Motor neuron (in vitro differentiated cells): ENCODE measurements around the gene BTBD1. TPM values are rescaled to one million over a fixed set of nuclear protein-coding genes. Genes with fewer than 3 reads are reported as not detected.

Experiments
- ATAC-seq, 8 experiments: fragments of 200-7000 bp; cut with Tn5 transposase; replicated peaks in 6 of 8; 2 replicates each; pipeline ENCODE4 v1.8.0; 2021; ENCODE audit warnings: mild to moderate bottlenecking in 8 of 8, moderate library complexity in 8 of 8
- H3K27ac ChIP-seq, 2 donors: fragments of 250-450 bp; sonication (Bioruptor Pico); 2 replicates each; pipeline ENCODE4 v1.9.0; 2021; ENCODE audit warnings: antibody characterized with exemption in 2 of 2, mild to moderate bottlenecking in 2 of 2, moderate library complexity in 1 of 2
- H3K4me1 ChIP-seq, 2 donors: fragments of 250-450 bp; sonication (Bioruptor Pico); replicated peaks in 1 of 2; 2 replicates each; pipeline ENCODE4 v1.6.1; 2021; ENCODE audit warnings: antibody characterized with exemption in 2 of 2, mild to moderate bottlenecking in 2 of 2, moderate library complexity in 1 of 2
- H3K4me3 ChIP-seq, 5 donors: fragments of 250-450 bp; sonication (Bioruptor Pico); 2 replicates each; pipeline ENCODE4 v1.9.0; 2021; ENCODE audit warnings: antibody characterized with exemption in 5 of 5, mild to moderate bottlenecking in 5 of 5, moderate library complexity in 4 of 5
- WGBS, 10 experiments: fragments of 450-650 bp; shearing (Covaris generic); methylation state at CpG; one replicate each; pipeline ENCODE4 v1.0.0; 2022; 5-methylcytosine and 5-hydroxymethylcytosine counted together
- in situ Hi-C, 9 experiments: fragments of 400-800 bp; cut with MboI; loops; one replicate each; pipeline ENCODE4 v1.15.0; 2021; ENCODE audit warnings: low sequenced_read_pairs in 9 of 9, low pct_unique_long_range_greater_than_20kb in 2 of 9; ENCODE audit not compliant: unreplicated experiment in 9 of 9
- total RNA-seq, 8 experiments: library from RNA; unstranded; fragments of 300-600 nt; gene quantifications; 2 replicates each; pipeline versions ENCODE4 v1.2.3 to v1.2.4, GENCODE V29; 2022

Gene BTBD1
- total RNA-seq, 8 experiments from 2014 or later = 42.5 to 83.0 (median 52.7) TPM

GRCh38 chr15:82995938-82996337 lies 71.1 kb downstream of the BTBD1 start:
- WGBS, 10 experiments = 41 to 100% (median 70%) methylated on average over 1 to 3 of the region's 3 CpGs; no CpG with 5 or more reads in 4 of the 10 experiments
- Histone ChIP-seq H3K4me3 (no peak overlapping the region), H3K4me1 (no peaks in the 10 kb centered on the region), H3K27ac (no peak overlapping the region)
- ATAC-seq = peak in 3 of 8 experiments; percentile 57 to 92 (median 83)
- in situ Hi-C loops = loop anchor here in 1 of 9 experiments (10.0 to 25.0 kb wide), 2 partner anchors 141 to 409 kb away; no protein-coding TSS in a partner anchor

GRCh38 chr15:82995076-82995475 lies 72.0 kb downstream of the BTBD1 start:
- H3K4me1 ChIP-seq = no peaks in the 10 kb centered on the region
- H3K27ac ChIP-seq = no peak overlapping the region
- ATAC-seq = no peak
- in situ Hi-C loops = loop anchor here in 1 of 9 experiments (10.0 to 25.0 kb wide), 2 partner anchors 140 to 408 kb away; no protein-coding TSS in a partner anchor
- no peak overlapping the region for H3K4me3 ChIP-seq
- 80 to 100% (median 100%) methylated on average over 1 to 2 of the region's 2 CpGs; no CpG with 5 or more reads in 3 of the 10 experiments for WGBS, 10 experiments

GRCh38 chr15:82993144-82993543 lies 73.9 kb downstream of the BTBD1 start:
- in situ Hi-C loops = loop anchor here in 1 of 9 experiments (10.0 to 25.0 kb wide), 2 partner anchors 138 to 406 kb away; no protein-coding TSS in a partner anchor
- H3K4me1 ChIP-seq = no peaks in the 10 kb centered on the region
- 37 to 100% (median 79%) methylated on average over 2 to 4 of the region's 4 CpGs; no CpG with 5 or more reads in 1 of the 10 experiments for WGBS, 10 experiments
- no peak overlapping the region for H3K4me3 ChIP-seq
- peak in 1 of 8 experiments; percentile 52 for ATAC-seq
- H3K27ac ChIP-seq = no peak overlapping the region

- ATAC-seq = peak in 3 of 8 experiments; percentile 94 to 95 (median 95)
- in situ Hi-C loops = loop anchor here in 1 of 9 experiments (10.0 to 25.0 kb wide), 2 partner anchors 138 to 405 kb away; no protein-coding TSS in a partner anchor
- no peak overlapping the region for H3K27ac ChIP-seq
- H3K4me3 ChIP-seq = no peak overlapping the region
- no peaks in the 10 kb centered on the region for H3K4me1 ChIP-seq
- 19 to 100% (median 91%) methylated on average over 1 to 3 of the region's 3 CpGs; no CpG with 5 or more reads in 3 of the 10 experiments for WGBS, 10 experiments
Observed at GRCh38 chr15:82992436-82992998, 74.5 kb downstream of the BTBD1 start.

DNA sequence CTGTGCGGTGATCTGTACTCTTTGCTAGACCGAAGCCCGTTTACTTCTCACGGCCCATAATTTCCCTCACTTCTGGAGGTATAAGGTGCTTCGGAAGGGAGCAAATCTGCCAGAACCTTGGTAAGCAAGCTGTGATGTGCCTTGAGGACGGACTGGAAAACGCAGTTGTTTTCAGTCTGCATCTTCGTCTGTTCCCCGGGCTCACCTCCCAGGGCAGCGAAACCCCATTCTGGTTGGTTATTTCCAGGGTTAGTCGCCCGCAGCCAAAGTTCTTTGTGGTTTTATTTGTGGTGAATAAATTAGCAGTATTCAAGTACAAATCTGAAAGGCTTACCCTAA lies 80.6 kb downstream of the BTBD1 start:
- Histone ChIP-seq H3K4me3 (peak overlapping the region; percentile 67 to 82 (median 71)), H3K27ac (peak overlapping the region; percentile 84 to 87), H3K4me1 (peaks cover 9 to 12% of the 10 kb centered on the region in 2 donors)
- peak in 5 of 8 experiments; percentile 1 to 50 (median 38) for ATAC-seq
- WGBS, 10 experiments = 0 to 6% (median 0%) methylated on average over 3 to 12 of the region's 12 CpGs; no CpG with 5 or more reads in 3 of the 10 experiments
- in situ Hi-C loops = loop anchor here in 1 of 9 experiments (25.0 kb wide), 1 partner anchor 399 kb away; no protein-coding TSS in a partner anchor

GRCh38 chr15:82985688-82986441 lies 81.2 kb downstream of the BTBD1 start, which contains the start of gene RAMAC:
Gene RAMAC (plus strand): TSS chr15:82986210. CDS start chr15:82989019, 2,809 bp downstream.
- Histone ChIP-seq H3K27ac (peak within 1 kb of the TSS; percentile 84 to 87), H3K4me3 (peak within 1 kb of the TSS; percentile 67 to 82 (median 71)), H3K4me1 (peaks cover 12% of the 10 kb centered on the region in 2 donors)
- WGBS, 10 experiments = 0 to 27% (median 0%) methylated on average over 1 to 17 of the region's 45 CpGs; no CpG with 5 or more reads in 1 of the 10 experiments
- ATAC-seq = peak; percentile 96 to 99 (median 98)
- in situ Hi-C loops = loop anchor here in 1 of 9 experiments (25.0 kb wide), 1 partner anchor 399 kb away; no protein-coding TSS in a partner anchor

GRCh38 chr15:82980981-82981380 lies 86.1 kb downstream of the BTBD1 start:
- Histone ChIP-seq H3K4me3 (no peak overlapping the region), H3K27ac (no peak overlapping the region), H3K4me1 (peaks cover 5 to 8% of the 10 kb centered on the region in 2 donors)
- ATAC-seq = no peak
- in situ Hi-C loops = loop anchor here in 1 of 9 experiments (25.0 kb wide), 1 partner anchor 394 kb away; no protein-coding TSS in a partner anchor
- WGBS, 10 experiments = 0 to 100% (median 19%) methylated on average over 1 to 2 of the region's 2 CpGs; no CpG with 5 or more reads in 1 of the 10 experiments

DNA sequence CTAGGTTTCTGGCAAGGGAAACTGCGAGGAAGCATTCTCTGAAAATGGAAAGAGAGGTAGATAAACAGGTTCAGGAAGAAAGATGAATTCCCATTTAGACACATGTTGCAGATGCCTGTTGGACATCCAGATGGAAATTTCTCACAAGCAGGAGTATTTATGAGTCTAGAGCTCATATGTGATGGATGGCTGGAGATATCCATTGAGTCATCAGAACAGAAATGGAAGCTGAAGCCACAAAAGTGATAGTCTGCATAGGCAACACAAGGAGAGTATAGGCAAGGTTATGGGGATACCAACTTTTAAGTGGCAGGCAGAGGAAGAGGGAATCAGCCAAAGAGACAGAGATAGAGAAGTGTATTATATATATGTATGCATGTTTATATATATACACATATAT lies 87.3 kb downstream of the BTBD1 start:
- Histone ChIP-seq H3K4me3 (no peak overlapping the region), H3K27ac (no peak overlapping the region), H3K4me1 (peaks cover 0 to 3% of the 10 kb centered on the region in 2 donors)
- 78 to 100% (median 100%) methylated on average over 1 of the region's 1 CpG; no CpG with 5 or more reads in 3 of the 10 experiments for WGBS, 10 experiments
- in situ Hi-C loops = loop anchor here in 1 of 9 experiments (25.0 kb wide), 1 partner anchor 392 kb away; no protein-coding TSS in a partner anchor
- ATAC-seq = no peak

GRCh38 chr15:82978438-82978837 lies 88.6 kb downstream of the BTBD1 start:
- Histone ChIP-seq H3K4me1 (peaks cover 0 to 3% of the 10 kb centered on the region in 2 donors), H3K27ac (no peak overlapping the region), H3K4me3 (no peak overlapping the region)
- no peak for ATAC-seq
- in situ Hi-C loops = loop anchor here in 1 of 9 experiments (25.0 kb wide), 1 partner anchor 391 kb away; no protein-coding TSS in a partner anchor
- WGBS, 10 experiments = 58 to 100% (median 85%) methylated on average over 1 to 4 of the region's 5 CpGs; no CpG with 5 or more reads in 3 of the 10 experiments

- in situ Hi-C loops = loop anchor here in 1 of 9 experiments (25.0 kb wide), 1 partner anchor 390 kb away; no protein-coding TSS in a partner anchor
- peaks cover 0 to 3% of the 10 kb centered on the region in 2 donors for H3K4me1 ChIP-seq
- WGBS, 10 experiments = 40 to 100% (median 96%) methylated on average over 1 of the region's 1 CpG; no CpG with 5 or more reads in 4 of the 10 experiments
- ATAC-seq = no peak
- H3K4me3 ChIP-seq = no peak overlapping the region
- no peak overlapping the region for H3K27ac ChIP-seq
Observed at GRCh38 chr15:82977076-82977475, 90.0 kb downstream of the BTBD1 start.

GRCh38 chr15:82972990-82973389 lies 94.1 kb downstream of the BTBD1 start:
- no peak for ATAC-seq
- WGBS, 10 experiments = 75 to 100% (median 100%) methylated on average over 1 of the region's 1 CpG; no CpG with 5 or more reads in 4 of the 10 experiments
- H3K4me3 ChIP-seq = no peak overlapping the region
- no peak overlapping the region for H3K27ac ChIP-seq
- in situ Hi-C loops = no loop called here
- H3K4me1 ChIP-seq = no peaks in the 10 kb centered on the region

DNA sequence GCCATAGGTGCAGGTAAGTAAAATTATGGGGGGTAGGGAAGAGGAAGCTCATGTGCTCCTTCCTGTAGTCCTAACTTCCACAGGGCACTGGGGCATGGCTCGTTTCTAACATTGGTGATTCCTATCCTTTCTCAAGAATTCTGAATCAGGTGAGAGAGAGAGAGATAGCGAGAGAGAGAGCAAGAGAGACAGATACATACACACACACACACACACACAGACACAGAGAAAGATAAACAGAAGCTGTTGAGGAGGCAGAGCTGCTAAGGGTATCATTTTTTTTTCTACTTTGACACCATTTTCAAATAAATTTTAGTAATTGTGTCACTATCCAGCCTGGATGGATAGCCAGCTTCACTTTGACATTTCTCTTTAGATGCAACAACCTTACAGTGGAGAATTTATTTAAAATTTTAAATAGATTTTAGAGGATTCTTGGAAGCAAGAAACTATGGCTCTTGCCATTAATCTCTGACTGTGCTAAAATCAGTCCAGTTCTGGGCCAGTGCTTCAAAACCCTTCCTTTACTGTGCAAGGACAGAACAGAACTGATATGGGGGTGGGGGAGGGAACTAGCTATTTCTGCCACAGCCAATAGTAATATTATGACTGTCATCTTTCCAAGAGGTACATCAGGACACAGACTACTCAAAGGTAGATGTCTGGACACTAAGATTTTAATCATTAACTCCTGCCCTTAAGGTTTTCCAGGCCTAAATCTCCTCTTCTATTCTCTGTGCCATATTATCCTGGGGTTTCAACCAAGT lies 95.7 kb downstream of the BTBD1 start:
- Histone ChIP-seq H3K4me1 (no peaks in the 10 kb centered on the region), H3K27ac (no peak overlapping the region), H3K4me3 (no peak overlapping the region)
- in situ Hi-C loops = no loop called here
- ATAC-seq = peak in 1 of 8 experiments; percentile 41
- 0 to 86% (median 29%) methylated on average over 1 to 2 of the region's 2 CpGs; no CpG with 5 or more reads in 3 of the 10 experiments for WGBS, 10 experiments
